ENCODE results near the gene ACOX1. TPM values are rescaled to one million over a fixed set of nuclear protein-coding genes. Genes with fewer than 3 reads are reported as not detected.
A peak's percentile ranks its signal among the peaks of the same experiment; 100 is the strongest.

The ACOX1 gene
- total and polyA plus RNA-seq, 2 of the 13 experiments (the other 11 are each of a cell fraction or from before 2014, with no cell fraction given), result 86.4 to 120 TPM

DNA sequence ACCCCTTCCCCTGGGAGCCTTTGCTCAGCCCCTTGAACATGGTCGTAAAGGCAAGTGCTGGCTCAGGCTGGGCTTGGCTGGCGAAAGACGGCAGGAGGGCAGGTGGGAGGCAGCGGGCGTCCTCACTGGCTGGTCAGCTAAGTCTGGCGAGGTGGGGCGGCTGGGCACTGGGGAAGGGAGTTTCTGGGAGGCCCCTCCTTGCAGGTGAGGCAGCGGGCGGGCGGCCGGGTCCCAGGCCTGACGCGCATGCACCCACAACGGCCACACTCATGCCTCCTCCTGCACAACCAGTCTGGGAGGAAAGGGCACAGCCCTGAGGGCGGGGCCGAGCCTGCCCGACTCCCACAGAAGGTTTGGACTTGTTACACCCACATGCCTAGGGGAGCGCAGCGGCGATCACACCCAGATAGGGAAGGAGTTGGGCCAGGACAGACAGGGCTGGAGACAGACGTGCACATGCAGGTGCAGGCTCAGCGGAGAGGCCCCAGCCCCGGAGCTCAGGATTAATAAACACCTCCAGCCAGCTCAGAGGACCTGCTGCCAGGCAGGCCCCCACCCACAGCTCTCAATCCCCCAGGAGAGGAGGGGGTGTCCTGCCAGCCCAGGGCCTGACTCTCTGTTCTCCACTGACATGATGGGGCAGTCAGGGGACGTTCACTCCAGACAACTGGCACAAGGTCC lies 48.3 kb upstream of the ACOX1 start, which contains the start of gene EVPL (continued):
- no peak for TF ChIP-seq U2AF1 (optimal IDR thresholded peaks at IDR 0.05; ENCODE audit: low read depth, low read length)
- no peak for TF ChIP-seq RNF2 (conservative IDR thresholded peaks at IDR 0.05; ENCODE audit: low read depth)
- TF ChIP-seq, protein P1, sequence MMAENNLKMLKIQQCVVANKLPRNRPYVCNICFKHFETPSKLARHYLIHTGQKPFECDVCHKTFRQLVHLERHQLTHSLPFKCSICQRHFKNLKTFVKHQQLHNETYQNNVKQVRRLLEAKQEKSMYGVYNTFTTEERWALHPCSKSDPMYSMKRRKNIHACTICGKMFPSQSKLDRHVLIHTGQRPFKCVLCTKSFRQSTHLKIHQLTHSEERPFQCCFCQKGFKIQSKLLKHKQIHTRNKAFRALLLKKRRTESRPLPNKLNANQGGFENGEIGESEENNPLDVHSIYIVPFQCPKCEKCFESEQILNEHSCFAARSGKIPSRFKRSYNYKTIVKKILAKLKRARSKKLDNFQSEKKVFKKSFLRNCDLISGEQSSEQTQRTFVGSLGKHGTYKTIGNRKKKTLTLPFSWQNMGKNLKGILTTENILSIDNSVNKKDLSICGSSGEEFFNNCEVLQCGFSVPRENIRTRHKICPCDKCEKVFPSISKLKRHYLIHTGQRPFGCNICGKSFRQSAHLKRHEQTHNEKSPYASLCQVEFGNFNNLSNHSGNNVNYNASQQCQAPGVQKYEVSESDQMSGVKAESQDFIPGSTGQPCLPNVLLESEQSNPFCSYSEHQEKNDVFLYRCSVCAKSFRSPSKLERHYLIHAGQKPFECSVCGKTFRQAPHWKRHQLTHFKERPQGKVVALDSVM (CRISPR knock-in tag; IDR thresholded peaks at IDR 0.05), result no peak
- no peak for TF ChIP-seq TOE1 (CRISPR knock-in tag; IDR thresholded peaks at IDR 0.05)
- TF ChIP-seq MIER2 (CRISPR knock-in tag; IDR thresholded peaks at IDR 0.05), result no peak; the same call in 1 of the 2 replicates
- TF ChIP-seq ZNF772 (CRISPR knock-in tag; IDR thresholded peaks at IDR 0.05), result peak; percentile 61; the same call in 1 of the 2 replicates
- TF ChIP-seq JUND (CRISPR knock-in tag; IDR thresholded peaks at IDR 0.05), result no peak
- TF ChIP-seq POLR2AphosphoS5 (IDR thresholded peaks at IDR 0.05; ENCODE audit: low read depth, low read length), result peak; percentile 69
- no peak; the same call in 1 of the 2 replicates for TF ChIP-seq ZNF230 (CRISPR knock-in tag; IDR thresholded peaks at IDR 0.05)
- TF ChIP-seq, protein P2, sequence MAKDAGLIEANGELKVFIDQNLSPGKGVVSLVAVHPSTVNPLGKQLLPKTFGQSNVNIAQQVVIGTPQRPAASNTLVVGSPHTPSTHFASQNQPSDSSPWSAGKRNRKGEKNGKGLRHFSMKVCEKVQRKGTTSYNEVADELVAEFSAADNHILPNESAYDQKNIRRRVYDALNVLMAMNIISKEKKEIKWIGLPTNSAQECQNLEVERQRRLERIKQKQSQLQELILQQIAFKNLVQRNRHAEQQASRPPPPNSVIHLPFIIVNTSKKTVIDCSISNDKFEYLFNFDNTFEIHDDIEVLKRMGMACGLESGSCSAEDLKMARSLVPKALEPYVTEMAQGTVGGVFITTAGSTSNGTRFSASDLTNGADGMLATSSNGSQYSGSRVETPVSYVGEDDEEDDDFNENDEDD (CRISPR knock-in tag; IDR thresholded peaks at IDR 0.05; ENCODE audit: borderline replicate concordance), result peak; percentile 69; the same call in 1 of the 2 replicates
- peak; percentile 85 for TF ChIP-seq ZFX (CRISPR knock-in tag; IDR thresholded peaks at IDR 0.05; ENCODE audit: low read depth)
- TF ChIP-seq, protein P3, sequence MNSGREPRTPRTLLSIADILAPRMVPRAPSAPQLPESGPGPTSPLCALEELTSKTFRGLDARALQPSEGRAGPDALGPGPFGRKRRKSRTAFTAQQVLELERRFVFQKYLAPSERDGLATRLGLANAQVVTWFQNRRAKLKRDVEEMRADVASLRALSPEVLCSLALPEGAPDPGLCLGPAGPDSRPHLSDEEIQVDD (CRISPR knock-in tag; IDR thresholded peaks at IDR 0.05; ENCODE audit: borderline replicate concordance), result no peak
- TF ChIP-seq RARA (CRISPR knock-in tag; IDR thresholded peaks at IDR 0.05), result peak; percentile 54; the same call in 1 of the 2 replicates
- peak; percentile 36 for TF ChIP-seq HNRNPLL (IDR thresholded peaks at IDR 0.05; ENCODE audit: low read depth, low read length, poor library complexity, severe bottlenecking)
- TF ChIP-seq ZXDC (CRISPR knock-in tag; IDR thresholded peaks at IDR 0.05), result no peak
- 0 out of 2 replicates have a peak, but pooled peaks have one; percentile 22 for TF ChIP-seq ZNF766 (CRISPR knock-in tag; IDR thresholded peaks at IDR 0.05; ENCODE audit: borderline replicate concordance)
- peak; percentile 55 for TF ChIP-seq HOXA3 (CRISPR knock-in tag; IDR thresholded peaks at IDR 0.05)
- no peak; the same call in 1 of the 2 replicates for TF ChIP-seq NFYB (CRISPR knock-in tag; IDR thresholded peaks at IDR 0.05)
- TF ChIP-seq GFI1 (CRISPR knock-in tag; IDR thresholded peaks at IDR 0.05; ENCODE audit: borderline replicate concordance), result peak; percentile 71; the same call in 1 of the 2 replicates
- TF ChIP-seq ZNF550 (CRISPR knock-in tag; IDR thresholded peaks at IDR 0.05; ENCODE audit: borderline replicate concordance), result 0 out of 2 replicates have a peak, but pooled peaks have one; percentile 79
- TF ChIP-seq ZNF747 (CRISPR knock-in tag; IDR thresholded peaks at IDR 0.05; ENCODE audit: borderline replicate concordance), result peak; percentile 27; the same call in 1 of the 2 replicates
- TF ChIP-seq RAD51 (IDR thresholded peaks at IDR 0.05; ENCODE audit: borderline replicate concordance), result no peak
- TF ChIP-seq HCFC1 (IDR thresholded peaks at IDR 0.05; ENCODE audit: low read depth, low read length), result no peak
- TF ChIP-seq JUN (CRISPR knock-in tag; IDR thresholded peaks at IDR 0.05), result no peak
- peak; percentile 91 for TF ChIP-seq ZNF557 (CRISPR knock-in tag; IDR thresholded peaks at IDR 0.05)
- peak; percentile 64 for TF ChIP-seq FOXA3 (CRISPR knock-in tag; IDR thresholded peaks at IDR 0.05)
